ENCODE measurements around the gene NHERF2.

Gene NHERF2

GRCh38 chr16:2070576-2071453 lies 44.1 kb downstream of the NHERF2 start:
- H3K36me3 ChIP-seq (replicated peaks), result peaks cover 62% of the 10 kb centered on the region
- in situ Hi-C loops (cut with HindIII; ENCODE audit: low pct_ligation_motif_present, low sequenced_read_pairs), result loop anchor here (10.0 kb wide), 1 partner anchor 94 kb away; no protein-coding TSS in a partner anchor
- no peaks in the 10 kb centered on the region for H3K27me3 ChIP-seq (replicated peaks)
- H3K4me3 ChIP-seq (ENCODE audit: low read depth, low read length), result no peak overlapping the region
- H3K27ac ChIP-seq, result no peak overlapping the region
- DNase-seq, result no peak
- TF ChIP-seq CTCF (IDR thresholded peaks at IDR 0.05; ENCODE audit: low read depth, low read length, missing control alignments), result no peak

GRCh38 chr16:2071454-2072202 lies 44.9 kb downstream of the NHERF2 start:
- Histone ChIP-seq H3K27me3 (replicated peaks) (no peaks in the 10 kb centered on the region), H3K36me3 (replicated peaks) (peaks cover 65% of the 10 kb centered on the region), H3K27ac (no peak overlapping the region), H3K4me3 (ENCODE audit: low read depth, low read length) (no peak overlapping the region)
- in situ Hi-C loops (cut with HindIII; ENCODE audit: low pct_ligation_motif_present, low sequenced_read_pairs), result loop anchor here (10.0 kb wide), 1 partner anchor 93 kb away; no protein-coding TSS in a partner anchor
- no peak for TF ChIP-seq CTCF (IDR thresholded peaks at IDR 0.05; ENCODE audit: low read depth, low read length, missing control alignments)
- no peak for DNase-seq

- TF ChIP-seq CTCF (IDR thresholded peaks at IDR 0.05; ENCODE audit: low read depth, low read length, missing control alignments), result no peak
- Histone ChIP-seq H3K27ac (no peak overlapping the region), H3K27me3 (replicated peaks) (no peaks in the 10 kb centered on the region), H3K4me3 (ENCODE audit: low read depth, low read length) (no peak overlapping the region), H3K36me3 (replicated peaks) (peaks cover 67% of the 10 kb centered on the region)
- DNase-seq, result no peak
- in situ Hi-C loops (cut with HindIII; ENCODE audit: low pct_ligation_motif_present, low sequenced_read_pairs), result loop anchor here (10.0 kb wide), 1 partner anchor 92 kb away; no protein-coding TSS in a partner anchor
Measured at GRCh38 chr16:2072926-2073325, 46.2 kb downstream of the NHERF2 start.

- TF ChIP-seq CTCF (IDR thresholded peaks at IDR 0.05; ENCODE audit: low read depth, low read length, missing control alignments), result no peak
- Histone ChIP-seq H3K27ac (no peak overlapping the region), H3K36me3 (replicated peaks) (peaks cover 67% of the 10 kb centered on the region), H3K4me3 (ENCODE audit: low read depth, low read length) (no peak overlapping the region), H3K27me3 (replicated peaks) (no peaks in the 10 kb centered on the region)
- in situ Hi-C loops (cut with HindIII; ENCODE audit: low pct_ligation_motif_present, low sequenced_read_pairs), result loop anchor here (10.0 kb wide), 1 partner anchor 91 kb away; no protein-coding TSS in a partner anchor
- no peak for DNase-seq
Measured at GRCh38 chr16:2074071-2074470, 47.4 kb downstream of the NHERF2 start.

- Histone ChIP-seq H3K27me3 (replicated peaks) (no peaks in the 10 kb centered on the region), H3K4me3 (ENCODE audit: low read depth, low read length) (no peak overlapping the region), H3K36me3 (replicated peaks) (peaks cover 65% of the 10 kb centered on the region), H3K27ac (no peak overlapping the region)
- no peak for DNase-seq
- no peak for TF ChIP-seq CTCF (IDR thresholded peaks at IDR 0.05; ENCODE audit: low read depth, low read length, missing control alignments)
- in situ Hi-C loops (cut with HindIII; ENCODE audit: low pct_ligation_motif_present, low sequenced_read_pairs), result loop anchor here (5.0 to 10.0 kb wide), 2 partner anchors 38 to 89 kb away; no protein-coding TSS in a partner anchor
Measured at GRCh38 chr16:2075631-2076030, 48.9 kb downstream of the NHERF2 start.
